GM19328 (cell line): ENCODE data around the gene SUPT3H.

Experiments
- ATAC-seq: cut with Tn5 transposase; IDR thresholded peaks from one replicate; pipeline ENCODE4 v1.9.1; 2021; ENCODE audit warnings: mild to moderate bottlenecking, moderate library complexity; ENCODE audit not compliant: unreplicated experiment

SUPT3H gene

GRCh38 chr6:44855562-44856411 is 521.9 kb downstream of the SUPT3H start:
- no peak for ATAC-seq

GRCh38 chr6:44854712-44855443 is 522.9 kb downstream of the SUPT3H start:
- no peak for ATAC-seq

- no peak for ATAC-seq
Observed at GRCh38 chr6:44851176-44851575, 526.6 kb downstream of the SUPT3H start.

- ATAC-seq = no peak
Observed at GRCh38 chr6:44850312-44850711, 527.4 kb downstream of the SUPT3H start.

GRCh38 chr6:44849806-44850205 is 527.9 kb downstream of the SUPT3H start:
- ATAC-seq = no peak

- ATAC-seq = no peak
Observed at GRCh38 chr6:44843734-44844133, 534.0 kb downstream of the SUPT3H start.

GRCh38 chr6:44842616-44843015 is 535.1 kb downstream of the SUPT3H start:
- ATAC-seq = no peak

GRCh38 chr6:44841829-44842228 is 535.9 kb downstream of the SUPT3H start:
- no peak for ATAC-seq

- ATAC-seq = no peak
Observed at GRCh38 chr6:44837741-44838140, 540.0 kb downstream of the SUPT3H start.

- no peak for ATAC-seq
Observed at GRCh38 chr6:44837255-44837654, 540.5 kb downstream of the SUPT3H start.

GRCh38 chr6:44833248-44833647 is 544.5 kb downstream of the SUPT3H start:
- ATAC-seq = no peak

- no peak for ATAC-seq
Observed at GRCh38 chr6:44831002-44831610, 546.6 kb downstream of the SUPT3H start.

- no peak for ATAC-seq
Observed at GRCh38 chr6:44829836-44830235, 547.9 kb downstream of the SUPT3H start.

GRCh38 chr6:44828780-44829179 is 549.0 kb downstream of the SUPT3H start:
- no peak for ATAC-seq

GRCh38 chr6:44826025-44826676 is 551.6 kb downstream of the SUPT3H start:
- no peak for ATAC-seq

- no peak for ATAC-seq
Observed at GRCh38 chr6:44825273-44825672, 552.5 kb downstream of the SUPT3H start.

- ATAC-seq = no peak
Observed at GRCh38 chr6:44824567-44824966, 553.2 kb downstream of the SUPT3H start.

- ATAC-seq = no peak
Observed at GRCh38 chr6:44820759-44821158, 557.0 kb downstream of the SUPT3H start.

- ATAC-seq = no peak
Observed at GRCh38 chr6:44820321-44820720, 557.4 kb downstream of the SUPT3H start.

GRCh38 chr6:44811456-44811855 is 566.3 kb downstream of the SUPT3H start:
- no peak for ATAC-seq

- no peak for ATAC-seq
Observed at GRCh38 chr6:44809258-44809657, 568.5 kb downstream of the SUPT3H start.
